Mesenchymal stem cell (in vitro differentiated cells and primary cell): ENCODE measurements around the gene GJA8.
"Not testable (repeated sequence)": the region's sequence is repeated elsewhere in the genome, so short reads cannot be mapped to it uniquely, and the experiment has no call there.

Source experiments
- DNase-seq: peaks from one replicate; pipeline ENCODE4 v3.0.0-alpha.2; 2013
- H2AFZ ChIP-seq: one replicate; pipeline ENCODE4 v1.6.1; 2013; ENCODE audit warnings: low read depth, mild to moderate bottlenecking, control low read depth, inconsistent platforms, low read length, moderate library complexity
- H2AK5ac ChIP-seq: 2 replicates; pipeline ENCODE4 v1.6.1; 2013; ENCODE audit warnings: low read length, moderate library complexity, mild to moderate bottlenecking, inconsistent platforms; ENCODE audit not compliant: severe bottlenecking
- H2BK120ac ChIP-seq: one replicate; pipeline ENCODE4 v1.6.1; 2013; ENCODE audit warnings: low read depth, mild to moderate bottlenecking, inconsistent platforms, low read length, moderate library complexity
- H2BK12ac ChIP-seq, 2 experiments: one replicate each; pipeline ENCODE4 v1.6.1; 2013; ENCODE audit warnings: inconsistent platforms in 2 of 2, low read length in 2 of 2, mild to moderate bottlenecking in 2 of 2, moderate library complexity in 2 of 2, control low read depth in 1 of 2
- H2BK15ac ChIP-seq: one replicate; pipeline ENCODE4 v1.6.1; 2013; ENCODE audit warnings: mild to moderate bottlenecking, low read depth, inconsistent platforms; ENCODE audit not compliant: poor library complexity, severe bottlenecking
- H2BK5ac ChIP-seq: 2 replicates; pipeline ENCODE4 v1.6.1; 2013; ENCODE audit warnings: low read depth, mild to moderate bottlenecking, low read length, control low read depth, inconsistent platforms; ENCODE audit not compliant: poor library complexity, severe bottlenecking
- H3K14ac ChIP-seq, 2 experiments: one replicate each; pipeline ENCODE4 v1.6.1; 2013; ENCODE audit warnings: inconsistent platforms in 2 of 2, low read length in 2 of 2, control low read depth in 1 of 2, mild to moderate bottlenecking in 1 of 2, moderate library complexity in 1 of 2
- H3K18ac ChIP-seq, 2 experiments: one replicate each; pipeline ENCODE4 v1.6.1; 2013; ENCODE audit warnings: inconsistent platforms in 2 of 2, low read length in 2 of 2, control low read depth in 1 of 2, low read depth in 1 of 2, mild to moderate bottlenecking in 1 of 2
- H3K23ac ChIP-seq, 2 experiments: one replicate each; pipeline ENCODE4 v1.6.1; 2013; ENCODE audit warnings: inconsistent platforms in 2 of 2, low read length in 2 of 2, mild to moderate bottlenecking in 2 of 2, moderate library complexity in 2 of 2, control low read depth in 1 of 2
- H3K27ac ChIP-seq: 2 replicates; pipeline ENCODE4 v1.5.1; 2013; ENCODE audit warnings: mild to moderate bottlenecking, moderate library complexity, low read length, control low read depth, inconsistent platforms; ENCODE audit not compliant: poor library complexity, severe bottlenecking
- H3K27me3 ChIP-seq, 2 experiments: 2 replicates each; pipeline versions ENCODE4 v1.6.1 to v1.7.0; 2013; ENCODE audit warnings: low read length in 2 of 2, mild to moderate bottlenecking in 2 of 2, moderate library complexity in 2 of 2, control low read depth in 1 of 2, inconsistent platforms in 1 of 2; ENCODE audit not compliant: control insufficient read depth in 1 of 2, insufficient read depth in 1 of 2
- H3K36me3 ChIP-seq, 2 experiments: 2 replicates each; pipeline versions ENCODE4 v1.6.1 to v1.7.0; 2013; ENCODE audit warnings: low read length in 2 of 2, control low read depth in 1 of 2, inconsistent platforms in 1 of 2, low read depth in 1 of 2, mild to moderate bottlenecking in 1 of 2; ENCODE audit not compliant: insufficient read depth in 2 of 2, control insufficient read depth in 1 of 2
- H3K4ac ChIP-seq, 2 experiments: one replicate each; pipeline ENCODE4 v1.6.1; 2013; ENCODE audit warnings: inconsistent platforms in 2 of 2, low read length in 2 of 2, mild to moderate bottlenecking in 2 of 2, moderate library complexity in 2 of 2, control low read depth in 1 of 2, low read depth in 1 of 2
- H3K4me1 ChIP-seq: 2 replicates; pipeline ENCODE4 v1.6.1; 2013; ENCODE audit warnings: low read depth, low read length, control low read depth; ENCODE audit not compliant: control insufficient read depth, insufficient read depth
- H3K4me2 ChIP-seq: 2 replicates; pipeline ENCODE4 v1.6.1; 2013; ENCODE audit warnings: low read length, mild to moderate bottlenecking, inconsistent platforms; ENCODE audit not compliant: poor library complexity, severe bottlenecking
- H3K4me3 ChIP-seq, 2 experiments: 2 replicates each; pipeline versions ENCODE4 v1.5.1 to v1.7.0; 2013; ENCODE audit warnings: low read length in 2 of 2, mild to moderate bottlenecking in 2 of 2, control low read depth in 1 of 2, low read depth in 1 of 2; ENCODE audit not compliant: insufficient read depth in 1 of 2
- H3K79me1 ChIP-seq: replicated peaks from 2 replicates; pipeline ENCODE4 v1.6.1; 2013; ENCODE audit warnings: mild to moderate bottlenecking, control low read depth, low read length, inconsistent platforms; ENCODE audit not compliant: poor library complexity, severe bottlenecking
- H3K9ac ChIP-seq: 2 replicates; pipeline ENCODE4 v1.7.0; 2013; ENCODE audit warnings: mild to moderate bottlenecking, low read length, moderate library complexity
- H3K9me3 ChIP-seq: 2 replicates; pipeline ENCODE4 v1.7.0; 2013; ENCODE audit warnings: mild to moderate bottlenecking, low read length; ENCODE audit not compliant: control insufficient read depth
- H4K8ac ChIP-seq: one replicate; pipeline ENCODE4 v1.6.1; 2013; ENCODE audit warnings: inconsistent platforms, mild to moderate bottlenecking, low read length, moderate library complexity
- H4K91ac ChIP-seq: one replicate; pipeline ENCODE4 v1.6.1; 2013; ENCODE audit warnings: mild to moderate bottlenecking, low read length, inconsistent platforms
- WGBS: methylation state at CpG from one replicate; pipeline ENCODE4 v1.1.7; 2013; ENCODE audit warnings: mixed read lengths; 5-methylcytosine and 5-hydroxymethylcytosine counted together

Gene GJA8

DNA sequence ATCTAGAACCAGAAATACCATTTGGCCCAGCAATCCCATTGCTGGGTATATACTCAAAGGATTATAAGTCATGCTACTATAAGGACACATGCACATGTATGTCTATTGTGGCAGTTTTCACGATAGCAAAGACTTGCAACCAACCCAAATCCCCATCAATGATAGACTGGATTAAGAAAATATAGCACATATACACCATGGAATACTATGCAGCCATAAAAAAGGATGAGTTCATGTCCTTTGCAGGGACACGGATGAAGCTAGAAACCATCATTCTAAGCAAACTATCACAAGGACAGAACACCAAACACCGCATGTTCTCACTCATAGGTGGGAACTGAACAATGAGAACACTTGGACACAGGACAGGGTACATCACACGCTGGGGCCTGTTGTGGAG lies 35.4 kb upstream of the GJA8 start:
- not testable (repeated sequence) for H2BK5ac ChIP-seq, H4K91ac ChIP-seq, H3K27me3 ChIP-seq, H2AFZ ChIP-seq, H2BK15ac ChIP-seq, H3K4me2 ChIP-seq, H3K9me3 ChIP-seq, H2AK5ac ChIP-seq, H4K8ac ChIP-seq, H2BK120ac ChIP-seq, H3K4me1 ChIP-seq, H3K14ac ChIP-seq, H3K27ac ChIP-seq, H3K79me1 ChIP-seq, H3K4me3 ChIP-seq, H3K23ac ChIP-seq, H3K18ac ChIP-seq, H2BK12ac ChIP-seq, DNase-seq, H3K36me3 ChIP-seq, H3K9ac ChIP-seq, H3K4ac ChIP-seq
- WGBS = 83% methylated on average over 3 of the region's 4 CpGs

DNA sequence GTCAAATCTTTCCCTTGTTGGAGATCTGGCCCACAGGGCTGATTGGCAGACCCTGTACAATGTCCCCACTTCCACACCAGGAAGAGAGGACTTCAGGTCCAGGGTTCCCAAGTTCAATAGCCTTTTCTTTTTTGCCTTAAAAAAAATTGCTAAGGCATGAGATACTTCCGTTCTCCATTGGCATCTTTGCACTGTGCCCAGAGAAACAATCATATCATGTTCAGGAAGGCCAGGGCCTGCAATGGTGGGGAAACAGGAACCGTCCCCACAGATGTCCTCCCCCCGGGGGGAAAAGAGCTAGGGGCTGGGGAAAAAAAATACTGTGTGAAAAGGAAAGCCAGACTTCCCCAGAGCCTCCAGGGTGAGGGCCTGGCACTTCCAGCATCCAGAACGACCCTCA lies 24.6 kb upstream of the GJA8 start:
- Histone ChIP-seq H2AFZ (no peak overlapping the region), H3K4me1 (no peaks in the 10 kb centered on the region), H3K23ac (no peak overlapping the region), H4K8ac (no peak overlapping the region), H2BK5ac (no peak overlapping the region), H3K27ac (no peak overlapping the region), H3K36me3 (no peaks in the 10 kb centered on the region), H3K18ac (no peak overlapping the region), H3K4ac (no peak overlapping the region), H4K91ac (no peak overlapping the region), H2BK15ac (no peak overlapping the region), H3K27me3 (peaks cover 5 to 9% of the 10 kb centered on the region in 2 experiments), H3K4me3 (no peak overlapping the region), H2AK5ac (no peak overlapping the region), H3K79me1 (no peaks in the 10 kb centered on the region), H3K9ac (no peak overlapping the region), H2BK12ac (no peak overlapping the region), H3K9me3 (peaks cover 3% of the 10 kb centered on the region), H3K14ac (no peak overlapping the region), H3K4me2 (no peak overlapping the region), H2BK120ac (no peak overlapping the region)
- DNase-seq = no peak
- WGBS = 72% methylated on average over 4 of the region's 4 CpGs

DNA sequence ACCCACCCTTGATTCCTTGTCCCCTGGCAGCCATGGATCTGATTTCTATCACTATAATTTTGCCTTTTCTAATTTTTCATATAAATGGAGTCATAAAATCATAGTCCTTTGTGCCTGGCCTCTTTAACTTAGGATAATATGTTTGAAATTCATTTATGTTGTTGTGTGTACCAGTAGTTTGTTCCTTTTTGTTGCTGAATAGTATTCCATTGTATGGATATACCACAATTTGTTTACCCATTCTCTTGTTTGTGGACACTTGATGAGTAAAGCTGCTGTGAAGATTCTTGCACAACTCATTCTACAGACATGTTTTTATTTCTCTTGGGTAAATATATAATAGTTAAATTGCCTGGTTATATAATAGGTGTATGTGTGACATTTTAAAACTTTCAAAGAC lies 22.7 kb upstream of the GJA8 start:
- Histone ChIP-seq H2AK5ac (no peak overlapping the region), H2BK12ac (no peak overlapping the region), H3K4me2 (no peak overlapping the region), H3K27ac (no peak overlapping the region), H2BK120ac (no peak overlapping the region), H3K4me3 (no peak overlapping the region), H3K79me1 (no peaks in the 10 kb centered on the region), H3K36me3 (no peaks in the 10 kb centered on the region), H2BK15ac (no peak overlapping the region), H3K27me3 (peaks cover 5 to 9% of the 10 kb centered on the region in 2 experiments), H3K9me3 (peaks cover 3% of the 10 kb centered on the region), H3K23ac (no peak overlapping the region), H3K4ac (no peak overlapping the region), H2BK5ac (no peak overlapping the region), H3K18ac (no peak overlapping the region), H4K8ac (no peak overlapping the region), H3K9ac (no peak overlapping the region), H2AFZ (no peak overlapping the region), H4K91ac (no peak overlapping the region), H3K4me1 (no peaks in the 10 kb centered on the region), H3K14ac (no peak overlapping the region)
- no peak for DNase-seq

- WGBS = 80% methylated on average over 1 of the region's 2 CpGs
- Histone ChIP-seq H2BK120ac (no peak overlapping the region), H3K27ac (no peak overlapping the region), H4K91ac (no peak overlapping the region), H3K4me2 (no peak overlapping the region), H3K18ac (no peak overlapping the region), H3K4me3 (no peak overlapping the region), H3K23ac (no peak overlapping the region), H3K27me3 (peaks cover 4 to 6% of the 10 kb centered on the region in 2 experiments), H3K9ac (no peak overlapping the region), H2AK5ac (no peak overlapping the region), H2AFZ (no peak overlapping the region), H2BK12ac (no peak overlapping the region), H3K4ac (no peak overlapping the region), H3K14ac (no peak overlapping the region), H4K8ac (no peak overlapping the region), H2BK15ac (no peak overlapping the region), H3K36me3 (no peaks in the 10 kb centered on the region), H3K79me1 (no peaks in the 10 kb centered on the region), H3K9me3 (peaks cover 3% of the 10 kb centered on the region), H2BK5ac (no peak overlapping the region), H3K4me1 (no peaks in the 10 kb centered on the region)
- DNase-seq = no peak
Observed at GRCh38 chr1:147882535-147882934, 20.1 kb upstream of the GJA8 start.
